Colonic mucosa (tissue), 4 donors: ENCODE data around the gene DNAH17. TPM values are rescaled to one million over a fixed set of nuclear protein-coding genes. Genes with fewer than 3 reads are reported as not detected.

Source experiments
- DNase-seq: peaks from one replicate; pipeline ENCODE4 v3.0.0-alpha.2; 2020
- H3K27ac ChIP-seq: fragments of 200-600 bp; one replicate; pipeline ENCODE4 v1.8.0; 2021
- H3K27me3 ChIP-seq: fragments of 200-600 bp; one replicate; pipeline ENCODE4 v1.8.0; 2021
- H3K36me3 ChIP-seq: fragments of 200-600 bp; one replicate; pipeline ENCODE4 v1.8.0; 2021
- H3K4me1 ChIP-seq: fragments of 200-600 bp; one replicate; pipeline ENCODE4 v1.8.0; 2021; ENCODE audit warnings: mild to moderate bottlenecking
- H3K4me3 ChIP-seq: fragments of 200-600 bp; one replicate; pipeline ENCODE4 v1.8.0; 2021
- H3K9ac ChIP-seq, 2 donors: one replicate each; pipeline ENCODE4 v1.7.0; 2013; ENCODE audit warnings: control low read depth in 2 of 2, low read depth in 2 of 2, low read length in 2 of 2
- H3K9me3 ChIP-seq: fragments of 200-600 bp; one replicate; pipeline ENCODE4 v1.8.0; 2021
- CTCF ChIP-seq: fragments of 200-600 bp; IDR thresholded peaks from one replicate; pipeline ENCODE4 v1.8.0; 2022; ENCODE audit warnings: antibody characterized with exemption, mild to moderate bottlenecking
- intact Hi-C: fragments of 100-400 bp; cut with DNase I; formaldehyde crosslinking; loops from one replicate; pipeline ENCODE4 v1.14.1; 2022
- total RNA-seq, 2 donors: library from RNA; stranded (reverse); fragmentation: NEBNext Ultra II Directional in 1 of 2; extraction: Animal tissue kit (Norgen Biotek cat#: 25700) in 1 of 2; gene quantifications; one replicate each; pipeline ENCODE4 v1.2.1, GENCODE V29; 2021
- donor health status: healthy.
- donor health status: DM: no; HTN: no; CAD: no.
- donor health status: DM: no; HTN: no; CAD: no.

Gene DNAH17
- total RNA-seq, 2 donors from 2014 or later, result 0.05 to 0.19 TPM

DNA sequence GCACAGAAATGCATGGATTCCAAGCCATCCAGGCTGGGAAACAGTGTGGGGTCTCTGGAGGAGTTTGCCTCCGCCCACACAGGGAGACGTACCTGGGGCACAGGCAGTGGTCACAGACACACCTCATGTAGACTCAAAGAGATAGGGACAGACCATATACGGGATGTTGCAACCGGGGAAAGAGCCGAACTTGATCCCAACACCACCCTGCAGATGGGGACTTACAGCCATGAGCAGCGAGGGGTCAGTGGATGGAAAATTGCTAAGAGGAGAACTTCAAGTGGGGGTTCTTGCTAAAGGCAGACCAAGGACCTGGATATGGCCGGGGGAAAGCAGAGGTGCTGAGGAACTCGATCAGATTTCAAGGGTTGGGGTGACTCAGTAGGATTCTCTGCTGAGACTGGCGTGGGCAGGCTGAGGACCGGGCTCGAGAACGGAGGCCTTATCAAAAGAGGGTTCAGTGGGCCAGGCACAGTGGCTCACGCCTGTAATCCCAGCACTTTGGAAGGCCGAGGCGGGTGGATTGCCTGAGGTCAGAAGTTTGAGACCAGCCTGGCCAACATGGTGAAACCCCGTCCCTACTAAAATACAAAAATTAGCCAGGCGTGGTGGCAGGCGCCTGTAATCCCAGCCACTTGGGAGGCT is 12.0 kb upstream of the DNAH17 start:
- H3K9me3 ChIP-seq, result no peaks in the 10 kb centered on the region
- H3K4me1 ChIP-seq, result no peaks in the 10 kb centered on the region
- no peak overlapping the region for H3K4me3 ChIP-seq
- no peaks in the 10 kb centered on the region for H3K36me3 ChIP-seq
- intact Hi-C loops, result no loop called here
- no peak for DNase-seq
- no peak overlapping the region for H3K9ac ChIP-seq
- no peak overlapping the region for H3K27ac ChIP-seq
- TF ChIP-seq CTCF, result no peak
- no peaks in the 10 kb centered on the region for H3K27me3 ChIP-seq

DNA sequence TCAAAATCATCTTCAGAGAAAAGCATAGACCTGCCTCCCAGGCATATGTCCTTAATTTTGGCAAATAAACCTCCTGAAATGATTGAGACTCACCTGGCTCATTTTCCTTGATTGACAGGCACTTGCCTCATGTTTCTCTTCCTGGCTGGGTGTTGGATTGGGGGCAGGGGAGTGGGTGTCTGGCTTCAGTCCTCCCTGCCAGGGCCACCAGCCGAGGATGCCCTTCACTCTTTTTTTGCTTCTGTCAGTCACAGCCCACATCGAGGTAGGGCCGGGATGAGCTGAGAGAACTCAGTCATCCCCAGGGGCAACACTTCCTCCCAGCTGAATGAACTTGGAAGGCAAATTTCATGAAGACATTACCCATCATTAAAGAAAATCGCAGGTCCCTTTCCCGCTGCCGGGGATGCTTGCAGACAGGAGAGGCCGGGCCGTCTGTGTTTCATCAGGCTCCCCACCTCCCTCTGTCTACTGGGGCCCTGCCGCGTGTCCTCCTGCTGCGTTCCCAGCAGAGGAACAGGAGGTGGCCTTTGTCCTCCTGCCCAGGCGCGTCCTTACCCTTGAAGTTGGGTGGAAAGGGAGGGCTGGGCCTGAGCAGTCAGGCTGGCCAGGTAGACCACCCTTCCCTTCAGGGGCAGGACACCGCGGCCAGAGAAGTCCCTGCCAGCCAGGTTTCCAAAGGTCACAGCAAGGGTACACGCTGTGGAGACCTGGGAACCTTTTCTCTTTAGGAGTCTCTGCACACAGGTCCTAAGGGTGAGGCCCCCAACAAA is 11.2 kb upstream of the DNAH17 start:
- no peaks in the 10 kb centered on the region for H3K27me3 ChIP-seq
- no peak overlapping the region for H3K9ac ChIP-seq
- no peak overlapping the region for H3K27ac ChIP-seq
- no peaks in the 10 kb centered on the region for H3K4me1 ChIP-seq
- intact Hi-C loops, result no loop called here
- H3K9me3 ChIP-seq, result no peaks in the 10 kb centered on the region
- TF ChIP-seq CTCF, result no peak
- no peak for DNase-seq
- H3K4me3 ChIP-seq, result no peak overlapping the region
- H3K36me3 ChIP-seq, result no peaks in the 10 kb centered on the region

DNA sequence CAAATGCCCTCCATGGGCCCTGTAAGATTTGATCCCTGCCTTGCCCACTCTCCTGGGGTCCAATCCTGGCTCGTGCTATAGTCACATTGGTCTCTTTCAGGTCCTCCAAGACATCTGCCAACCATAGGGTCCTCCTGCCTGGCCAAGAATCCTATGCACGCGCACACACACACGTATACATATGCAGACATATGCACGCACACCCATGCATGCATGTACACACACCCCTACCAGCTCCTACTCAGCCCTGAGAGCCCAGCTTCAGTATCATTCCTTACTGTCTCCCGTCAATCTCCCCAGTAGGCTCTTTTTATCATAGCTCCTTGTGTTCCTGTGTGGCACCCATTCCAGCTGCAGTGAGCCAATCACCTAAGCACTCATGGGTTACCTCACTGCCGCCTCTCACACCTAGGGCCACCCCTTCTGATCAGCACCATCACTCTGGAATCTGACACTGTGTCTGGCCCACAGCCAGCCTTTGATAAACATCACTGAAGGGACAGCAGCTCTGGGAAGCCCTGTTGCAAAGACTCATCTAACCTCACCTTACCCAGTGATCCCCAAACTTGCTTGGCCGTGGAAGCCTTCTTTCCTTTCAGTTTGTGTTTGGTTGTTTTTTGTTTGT is 7.9 kb upstream of the DNAH17 start:
- no peaks in the 10 kb centered on the region for H3K27me3 ChIP-seq
- H3K27ac ChIP-seq, result no peak overlapping the region
- TF ChIP-seq CTCF, result no peak
- H3K36me3 ChIP-seq, result no peaks in the 10 kb centered on the region
- intact Hi-C loops, result no loop called here
- DNase-seq, result no peak
- no peak overlapping the region for H3K4me3 ChIP-seq
- no peak overlapping the region for H3K9ac ChIP-seq
- H3K9me3 ChIP-seq, result no peaks in the 10 kb centered on the region
- no peaks in the 10 kb centered on the region for H3K4me1 ChIP-seq

DNA sequence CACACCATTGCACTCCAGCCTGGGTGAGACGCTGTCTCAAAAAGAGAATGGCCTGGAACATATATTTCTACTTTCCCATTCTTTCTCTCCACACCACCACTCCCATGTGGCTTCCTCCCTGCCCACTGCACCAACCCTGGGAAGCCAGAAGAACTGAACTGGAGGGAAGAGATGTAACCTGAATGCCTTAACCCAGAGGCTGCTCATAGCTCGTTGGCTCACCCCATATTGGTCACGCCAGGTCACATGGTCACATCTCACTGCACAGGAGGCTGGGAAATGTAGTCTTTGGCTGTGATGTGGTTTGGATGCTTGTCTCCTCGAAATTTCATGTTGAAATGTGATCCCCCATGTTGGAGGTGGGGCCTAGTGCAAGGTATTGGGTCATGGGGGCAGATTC is 5.9 kb upstream of the DNAH17 start:
- no peak overlapping the region for H3K9ac ChIP-seq

DNA sequence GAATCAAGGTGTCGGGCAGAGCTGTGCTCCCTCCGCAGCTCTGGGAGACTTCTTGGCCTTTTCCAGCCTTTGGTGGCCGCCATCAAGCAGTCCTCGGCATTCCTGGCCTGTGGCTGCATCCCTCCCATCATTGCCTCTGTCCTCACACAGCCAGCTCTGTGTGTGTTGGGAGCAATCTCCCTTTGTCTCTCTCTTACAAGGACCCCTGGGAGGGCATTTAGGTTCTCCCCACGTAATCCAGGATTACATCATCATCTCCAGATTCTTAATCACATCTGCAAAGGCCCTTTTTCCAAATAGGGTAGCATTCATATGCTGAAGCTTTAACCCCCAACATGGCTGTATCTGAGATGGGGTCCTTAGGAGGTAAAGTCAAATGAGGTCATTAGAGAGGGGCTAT is 4.1 kb upstream of the DNAH17 start:
- Histone ChIP-seq H3K4me3 (no peak overlapping the region), H3K4me1 (no peaks in the 10 kb centered on the region), H3K27me3 (no peaks in the 10 kb centered on the region), H3K9me3 (no peaks in the 10 kb centered on the region), H3K27ac (no peak overlapping the region), H3K9ac (no peak overlapping the region), H3K36me3 (no peaks in the 10 kb centered on the region)
- TF ChIP-seq CTCF, result no peak
- intact Hi-C loops, result no loop called here
- DNase-seq, result no peak

More for the DNA sequence above, 5.9 kb upstream of the DNAH17 start:
- H3K36me3 ChIP-seq, result no peaks in the 10 kb centered on the region
- H3K27me3 ChIP-seq, result no peaks in the 10 kb centered on the region
- no peak overlapping the region for H3K27ac ChIP-seq
- TF ChIP-seq CTCF, result no peak
- intact Hi-C loops, result no loop called here
- DNase-seq, result no peak
- H3K4me3 ChIP-seq, result no peak overlapping the region
- H3K4me1 ChIP-seq, result no peaks in the 10 kb centered on the region
- H3K9me3 ChIP-seq, result no peaks in the 10 kb centered on the region
